Progenitor cell of endocrine pancreas (in vitro differentiated cells): Measurements from ENCODE around the gene EXOC6B. TPM values are rescaled to one million over a fixed set of nuclear protein-coding genes. Genes with fewer than 3 reads are reported as not detected.

Experiments used
- DNase-seq: peaks from one replicate; pipeline ENCODE4 v3.0.0; 2021; ENCODE audit warnings: low spot score; ENCODE audit not compliant: unreplicated experiment
- H3K27ac Mint-ChIP-seq: 2 replicates; pipeline ENCODE4 v1.8.0; 2021; ENCODE audit warnings: mild to moderate bottlenecking, moderate library complexity, mixed read lengths
- H3K27me3 Mint-ChIP-seq: 2 replicates; pipeline ENCODE4 v1.8.0; 2021; ENCODE audit warnings: mixed read lengths
- H3K36me3 Mint-ChIP-seq: 2 replicates; pipeline ENCODE4 v1.8.0; 2022; ENCODE audit warnings: mixed read lengths; ENCODE audit not compliant: insufficient read depth
- H3K4me1 Mint-ChIP-seq: 2 replicates; pipeline ENCODE4 v1.8.0; 2021; ENCODE audit warnings: low read depth, mixed read lengths
- H3K4me3 Mint-ChIP-seq: 2 replicates; pipeline ENCODE4 v1.8.0; 2021; ENCODE audit warnings: low read depth, mild to moderate bottlenecking, moderate library complexity, mixed read lengths
- H3K9me3 Mint-ChIP-seq: 2 replicates; pipeline ENCODE4 v1.8.0; 2021; ENCODE audit warnings: low read depth, mixed read lengths
- CTCF ChIP-seq: fragments of 200-600 bp; sonication (generic); IDR thresholded peaks from one replicate; pipeline ENCODE4 v1.5.0; 2021; ENCODE audit warnings: antibody characterized with exemption, mild to moderate bottlenecking; ENCODE audit not compliant: unreplicated experiment
- total RNA-seq: library from RNA; stranded (reverse); gene quantifications from 2 replicates; pipeline ENCODE4 v1.2.1, GENCODE V29; 2021

Gene EXOC6B
- total RNA-seq, 1 donor from 2014 or later = 71.9 TPM

- Mint-ChIP-seq H3K9me3 (no peaks in the 10 kb centered on the region), H3K27ac (no peak overlapping the region), H3K27me3 (no peaks in the 10 kb centered on the region), H3K4me3 (no peak overlapping the region), H3K36me3 (no peaks in the 10 kb centered on the region), H3K4me1 (peaks cover 60% of the 10 kb centered on the region)
- no peak for DNase-seq
- TF ChIP-seq CTCF = no peak
These were observed 550.7 kb downstream of the EXOC6B start for GRCh38 chr2:72275084-72275483.

- Mint-ChIP-seq H3K27ac (peak overlapping the region; percentile 30), H3K4me1 (peaks cover 62% of the 10 kb centered on the region)
These were observed 551.4 kb downstream of the EXOC6B start for GRCh38 chr2:72274380-72274797.

GRCh38 chr2:72273384-72273783 is 552.4 kb downstream of the EXOC6B start:
- Mint-ChIP-seq H3K4me3 (no peak overlapping the region), H3K4me1 (peaks cover 62% of the 10 kb centered on the region), H3K27me3 (no peaks in the 10 kb centered on the region), H3K9me3 (no peaks in the 10 kb centered on the region), H3K36me3 (peaks cover 2% of the 10 kb centered on the region), H3K27ac (peak overlapping the region; percentile 74)
- TF ChIP-seq CTCF = no peak
- no peak for DNase-seq

More at GRCh38 chr2:72274380-72274797, 551.4 kb downstream of the EXOC6B start:
- no peak for DNase-seq
- no peaks in the 10 kb centered on the region for H3K36me3 Mint-ChIP-seq
- no peak for TF ChIP-seq CTCF
- H3K4me3 Mint-ChIP-seq = peak overlapping the region; percentile 6
- no peaks in the 10 kb centered on the region for H3K27me3 Mint-ChIP-seq
- H3K9me3 Mint-ChIP-seq = no peaks in the 10 kb centered on the region

GRCh38 chr2:72271766-72272641 is 553.8 kb downstream of the EXOC6B start:
- Mint-ChIP-seq H3K27me3 (no peaks in the 10 kb centered on the region), H3K4me3 (no peak overlapping the region), H3K36me3 (peaks cover 3% of the 10 kb centered on the region), H3K27ac (peak overlapping the region; percentile 76), H3K4me1 (peaks cover 62% of the 10 kb centered on the region), H3K9me3 (no peaks in the 10 kb centered on the region)
- TF ChIP-seq CTCF = no peak
- no peak for DNase-seq

GRCh38 chr2:72271276-72271614 is 554.6 kb downstream of the EXOC6B start:
- H3K36me3 Mint-ChIP-seq = peaks cover 3% of the 10 kb centered on the region
- H3K27me3 Mint-ChIP-seq = no peaks in the 10 kb centered on the region
- H3K4me3 Mint-ChIP-seq = no peak overlapping the region
- peaks cover 59% of the 10 kb centered on the region for H3K4me1 Mint-ChIP-seq
- DNase-seq = no peak
- TF ChIP-seq CTCF = no peak
- no peaks in the 10 kb centered on the region for H3K9me3 Mint-ChIP-seq
- H3K27ac Mint-ChIP-seq = no peak overlapping the region
